HG03342 (cell line): Measurements from ENCODE around the gene CTLA4.

Experiments
- ATAC-seq: cut with Tn5 transposase; IDR thresholded peaks from one replicate; pipeline ENCODE4 v1.9.1; 2021; ENCODE audit warnings: mild to moderate bottlenecking, moderate library complexity; ENCODE audit not compliant: unreplicated experiment

CTLA4 gene

DNA sequence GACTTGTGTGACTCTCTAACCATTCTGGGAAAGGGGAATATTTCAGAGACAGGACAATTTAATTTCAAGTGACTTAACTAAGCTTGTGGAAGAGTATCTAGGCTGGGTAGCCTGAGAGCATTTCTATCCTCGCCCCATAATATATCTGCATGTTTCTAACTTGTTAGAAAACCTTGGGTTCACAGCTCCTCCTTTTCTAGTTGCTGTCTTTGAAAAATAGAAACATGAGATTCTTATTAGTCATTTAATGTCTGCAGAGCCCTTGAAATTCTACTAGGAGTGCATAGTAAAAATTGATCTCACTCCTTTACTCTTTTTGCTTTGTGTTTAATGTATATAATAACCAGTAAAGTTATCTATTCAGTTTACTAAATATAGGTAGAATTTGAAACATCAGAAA, 22.4 kb downstream of the CTLA4 start:
- no peak for ATAC-seq

DNA sequence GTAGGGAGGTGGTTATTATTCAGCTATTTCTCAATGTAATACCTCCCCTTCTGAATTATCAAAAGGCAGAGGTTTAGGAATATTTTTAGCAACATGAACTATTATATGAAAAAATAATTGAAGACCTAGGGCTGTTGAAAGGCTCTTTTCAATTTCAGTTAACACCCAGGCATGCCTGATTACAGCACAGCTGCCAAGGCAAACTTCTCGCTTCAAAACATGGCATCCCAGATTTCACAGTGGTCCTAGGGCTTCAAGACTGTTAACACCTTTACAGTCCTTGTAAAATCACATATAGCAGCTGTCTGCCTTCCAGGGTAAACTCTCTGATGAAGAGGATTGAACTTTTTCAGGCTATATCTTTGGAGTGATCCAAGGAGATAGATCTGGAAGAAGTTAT, 23.2 kb downstream of the CTLA4 start:
- no peak for ATAC-seq

DNA sequence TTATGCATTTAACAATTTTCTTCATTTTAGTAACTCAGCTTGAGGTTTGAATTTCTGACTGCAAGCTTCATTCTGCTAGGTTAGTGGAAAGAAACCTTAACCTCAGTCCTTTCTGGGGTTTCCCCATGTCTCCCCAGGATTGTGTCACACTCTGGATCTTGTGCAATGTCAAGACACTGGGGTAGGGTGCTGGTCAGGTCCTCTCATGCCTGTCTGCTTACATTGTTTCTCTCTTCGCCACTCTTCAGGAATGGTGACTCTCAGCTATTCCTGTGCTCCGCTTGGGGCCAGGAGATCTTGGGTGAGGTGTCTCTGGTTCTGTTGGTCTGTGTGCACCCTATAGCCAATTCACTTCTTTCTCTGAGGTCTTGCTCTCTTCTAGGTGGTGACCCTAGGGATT, 23.9 kb downstream of the CTLA4 start:
- ATAC-seq: no peak

DNA sequence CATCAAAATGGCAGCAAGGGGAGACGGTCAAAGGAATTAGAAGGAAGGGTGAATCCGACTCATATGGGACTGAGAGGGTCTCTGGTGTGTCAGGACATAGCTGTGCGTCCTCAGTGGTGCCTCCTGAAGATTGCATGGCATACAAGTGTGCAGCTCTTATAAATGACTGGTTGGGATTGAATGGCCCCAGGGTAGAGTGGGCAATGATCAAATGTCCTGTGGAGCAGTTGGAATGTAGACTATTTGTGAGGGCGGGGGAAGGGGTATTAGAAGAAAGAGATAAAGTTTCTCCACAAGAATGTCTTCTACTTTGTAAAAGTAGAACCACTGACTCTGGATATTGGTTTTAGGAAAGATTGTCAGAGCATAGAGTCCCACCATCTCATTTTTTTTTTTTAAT, 24.6 kb downstream of the CTLA4 start:
- ATAC-seq: no peak

DNA sequence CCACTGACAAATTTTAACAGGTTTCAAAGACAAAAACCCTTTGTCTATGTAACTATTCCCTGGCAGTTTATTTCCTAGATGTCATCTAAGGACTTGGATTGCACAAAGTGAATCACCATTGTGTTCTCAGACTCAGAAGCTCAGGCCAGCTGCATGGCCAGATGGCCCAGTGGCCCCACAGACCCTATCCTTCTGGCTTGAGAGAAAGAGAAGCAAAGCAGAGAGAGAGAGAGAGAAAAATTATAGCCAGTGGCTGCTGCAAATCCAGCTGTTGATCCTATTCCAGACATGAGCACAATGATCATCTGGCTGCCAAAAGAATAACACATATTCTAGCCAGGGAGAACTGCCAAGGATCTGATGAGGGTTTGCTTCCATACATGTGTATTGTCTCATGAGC, 25.8 kb downstream of the CTLA4 start:
- ATAC-seq: no peak

DNA sequence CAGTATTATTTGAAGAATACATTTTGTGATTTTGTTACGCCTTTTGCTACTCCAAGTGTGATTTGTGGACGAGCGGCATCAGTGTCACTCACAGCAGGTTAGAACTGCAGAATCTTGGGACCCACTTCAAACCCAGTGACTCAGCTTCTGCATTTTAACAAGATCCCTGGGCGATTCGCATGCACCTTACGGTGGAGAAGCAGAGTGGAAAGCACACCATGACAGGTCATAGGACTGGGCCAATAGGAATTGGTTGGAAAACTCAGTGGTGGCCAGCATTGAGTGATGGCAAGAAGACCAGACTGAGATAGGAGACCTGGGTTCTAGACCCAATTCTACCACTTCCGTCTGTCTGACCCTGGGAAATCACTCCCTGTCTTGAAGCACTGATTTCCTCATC, 26.3 kb downstream of the CTLA4 start:
- ATAC-seq: no peak

DNA sequence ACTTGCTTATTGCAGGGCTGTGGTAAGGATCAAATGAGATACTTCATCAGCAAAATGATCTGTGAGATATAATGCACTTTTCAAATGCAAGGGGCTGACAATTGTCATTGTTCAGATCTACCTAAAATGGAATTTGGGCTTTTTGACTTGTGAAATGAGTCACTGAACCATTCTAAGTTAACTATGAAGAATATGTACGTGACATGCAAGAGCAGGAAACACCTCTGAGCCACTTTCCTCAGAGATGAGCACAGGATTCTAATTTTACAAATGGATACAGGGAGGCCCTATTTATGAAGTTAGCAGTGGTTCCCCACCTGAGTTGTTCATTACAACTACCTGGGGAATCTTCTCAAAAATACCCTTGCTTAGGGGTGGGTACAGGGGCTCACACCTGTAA, 26.7 kb downstream of the CTLA4 start:
- no peak for ATAC-seq

DNA sequence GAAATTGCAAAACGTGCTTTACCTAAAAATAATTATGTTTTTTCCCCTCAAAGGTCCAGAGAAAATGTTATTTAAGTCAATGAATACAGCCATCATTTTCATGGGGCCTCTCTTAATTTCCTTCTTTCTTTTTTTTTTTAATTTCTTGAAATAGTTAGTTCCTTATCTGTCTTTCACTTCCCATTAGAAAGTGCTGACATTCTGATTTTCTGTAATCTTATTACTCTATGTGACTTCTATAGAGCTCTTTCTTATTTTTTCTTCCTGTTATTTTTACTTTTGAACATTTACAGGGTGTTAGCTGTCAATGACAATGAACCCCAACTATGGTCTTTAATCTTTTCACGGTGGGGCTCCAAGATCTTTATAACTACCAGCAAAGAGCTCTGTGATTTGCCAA, 30.0 kb downstream of the CTLA4 start:
- ATAC-seq: no peak

DNA sequence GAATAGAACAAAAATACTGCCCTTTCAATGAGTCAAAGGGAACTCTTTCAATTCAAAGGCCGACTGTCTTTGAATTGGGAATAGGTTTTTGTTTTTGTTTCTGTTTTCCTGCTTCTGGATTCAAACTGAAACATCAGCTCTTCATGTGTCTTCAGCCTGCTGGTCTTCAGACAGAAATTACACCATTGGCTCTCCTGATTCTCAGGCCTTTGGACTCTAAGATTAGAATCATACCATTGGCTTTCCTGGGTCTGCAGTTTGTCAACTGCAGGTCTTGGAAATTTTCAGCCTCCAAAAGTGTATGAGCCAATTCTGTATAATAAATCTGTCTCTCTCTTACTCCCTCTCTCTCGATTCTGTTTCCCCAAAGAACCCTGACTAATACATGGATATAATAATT, 31.1 kb downstream of the CTLA4 start:
- ATAC-seq: no peak

DNA sequence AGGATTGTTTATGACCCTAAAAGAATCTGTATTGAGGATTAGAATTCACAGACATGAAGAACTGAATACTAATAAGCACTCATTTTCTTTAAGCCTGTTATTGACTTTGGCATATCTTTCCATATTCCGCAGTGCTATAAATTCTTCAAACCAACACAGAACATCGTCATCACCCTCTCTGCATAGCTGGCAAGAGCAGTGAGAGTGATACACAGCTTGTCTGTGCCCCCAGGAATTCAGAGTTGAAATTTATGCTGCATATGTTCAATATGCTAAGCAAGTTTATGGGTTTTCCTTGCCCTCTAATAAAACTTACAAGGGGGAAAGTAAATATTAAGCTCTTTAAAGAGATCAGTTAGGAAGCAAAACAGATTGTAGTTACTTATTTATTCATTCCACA, 32.7 kb downstream of the CTLA4 start:
- no peak for ATAC-seq

DNA sequence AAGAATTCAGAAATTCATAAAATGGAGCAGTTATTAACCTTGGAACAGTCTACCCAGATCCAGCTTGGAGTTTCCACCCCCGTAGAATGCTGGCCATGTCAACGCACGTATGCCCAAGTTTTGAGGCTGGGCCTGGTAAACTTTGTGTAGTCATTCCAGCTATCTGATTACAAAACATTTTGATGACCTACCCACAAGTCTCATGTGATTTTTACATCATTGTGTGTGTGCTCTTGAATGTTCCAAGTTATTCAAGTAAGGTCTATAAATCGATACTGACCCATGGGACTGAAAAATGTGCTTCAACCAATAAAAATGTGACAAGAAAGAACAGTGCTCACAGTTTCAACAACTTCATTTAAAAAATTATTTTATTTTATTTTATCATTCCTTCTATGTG, 36.5 kb downstream of the CTLA4 start:
- ATAC-seq: no peak

DNA sequence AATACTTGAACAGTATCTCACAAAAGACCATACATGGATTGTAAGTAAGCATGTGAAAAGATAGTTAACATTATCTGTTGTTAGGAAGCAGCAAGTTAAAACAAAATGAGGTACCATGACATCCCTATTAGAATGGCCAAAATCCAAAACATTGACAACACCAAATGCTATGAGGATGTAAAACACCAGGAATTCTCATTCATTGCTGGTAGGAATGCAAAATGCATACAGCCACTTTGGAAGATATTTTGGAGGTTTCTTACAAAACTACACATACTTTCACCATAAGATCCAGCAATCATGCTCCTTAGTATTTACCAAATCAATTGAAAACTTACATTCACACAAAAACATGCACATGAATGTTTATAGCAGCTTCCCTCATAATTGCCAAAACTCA, 38.1 kb downstream of the CTLA4 start:
- no peak for ATAC-seq

DNA sequence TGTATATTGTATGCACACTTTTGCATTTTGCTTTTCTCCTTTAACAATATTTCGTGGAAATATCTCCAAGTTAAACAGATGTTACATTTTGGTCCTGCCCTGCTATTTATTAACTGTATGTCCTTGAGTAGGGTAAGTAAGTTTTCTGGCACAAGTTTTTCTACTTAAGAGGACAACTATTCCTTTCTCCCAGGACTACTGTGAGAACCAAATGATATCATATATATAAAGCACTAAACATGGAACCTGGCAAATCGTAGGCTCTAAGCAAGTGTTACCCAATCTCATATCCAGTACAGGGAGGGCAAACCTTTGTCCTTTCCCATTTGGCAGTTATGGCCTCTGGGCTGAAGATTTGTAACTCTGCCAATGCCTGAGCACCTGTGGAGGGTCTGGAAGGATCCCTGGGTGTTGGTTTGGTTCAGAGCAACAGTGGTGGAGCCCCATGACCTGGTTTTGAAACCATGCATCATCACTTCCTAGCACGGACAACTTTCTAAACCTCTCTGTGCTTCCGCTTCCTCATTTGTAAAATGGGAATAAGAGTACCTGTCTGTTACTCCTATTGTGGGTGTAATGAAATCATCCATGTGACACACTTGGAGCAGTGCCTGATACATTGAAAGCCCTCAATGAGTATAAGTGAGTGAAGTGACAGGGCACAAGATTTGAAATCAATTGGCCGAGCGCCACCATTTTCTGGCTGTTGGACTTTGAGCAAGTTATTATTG, 40.7 kb downstream of the CTLA4 start:
- ATAC-seq: no peak

DNA sequence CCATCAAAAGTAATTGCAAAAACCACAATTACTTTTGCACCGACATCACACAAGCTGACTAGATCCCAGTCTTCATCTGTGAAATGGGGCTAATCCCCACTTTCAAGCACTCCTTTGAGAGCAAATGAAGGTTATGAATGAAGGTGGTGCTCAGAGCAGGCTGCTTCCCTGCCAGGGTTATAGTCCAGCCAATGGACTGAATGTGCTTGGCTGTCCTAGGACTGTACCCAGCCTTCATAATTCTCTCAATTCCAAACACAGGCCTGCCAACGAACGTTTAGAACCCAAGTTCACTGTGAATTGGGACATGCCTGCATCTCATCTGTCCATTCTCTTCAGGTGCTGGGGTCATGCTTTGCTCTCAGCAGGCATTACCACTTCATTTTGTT, 41.2 kb downstream of the CTLA4 start:
- ATAC-seq: no peak

DNA sequence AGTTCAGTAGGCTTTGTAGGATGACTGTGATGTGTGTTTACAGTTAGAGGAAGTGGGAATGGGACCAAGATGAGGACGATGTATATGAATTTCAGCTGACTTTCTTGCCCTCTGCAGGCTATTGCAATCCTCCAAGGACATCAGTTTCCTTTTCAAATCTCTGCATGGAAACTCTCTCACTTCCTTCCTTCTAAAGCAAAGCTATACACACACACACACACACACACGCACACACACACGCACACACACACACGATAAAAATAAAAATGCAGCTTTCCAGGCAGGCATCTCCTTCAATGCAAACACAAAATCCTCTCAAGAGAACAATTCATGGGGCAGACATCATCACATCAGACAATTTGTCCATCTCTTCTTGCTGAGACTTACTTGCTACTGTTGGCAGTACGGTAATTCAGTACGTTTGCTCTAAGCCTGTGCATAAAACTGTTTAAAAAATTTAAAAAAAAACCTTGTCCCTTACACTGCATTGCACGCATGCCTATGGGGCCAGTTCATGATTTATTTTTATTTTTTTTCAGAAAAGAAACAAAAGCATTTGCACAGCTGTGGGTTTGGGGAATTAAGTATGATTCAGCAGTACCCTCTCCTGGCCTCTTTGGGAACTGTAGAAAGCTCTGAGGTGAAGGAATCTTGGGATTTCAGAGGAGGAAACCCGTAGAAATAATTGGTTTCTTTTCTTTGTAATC, 41.8 kb downstream of the CTLA4 start:
- ATAC-seq: no peak

DNA sequence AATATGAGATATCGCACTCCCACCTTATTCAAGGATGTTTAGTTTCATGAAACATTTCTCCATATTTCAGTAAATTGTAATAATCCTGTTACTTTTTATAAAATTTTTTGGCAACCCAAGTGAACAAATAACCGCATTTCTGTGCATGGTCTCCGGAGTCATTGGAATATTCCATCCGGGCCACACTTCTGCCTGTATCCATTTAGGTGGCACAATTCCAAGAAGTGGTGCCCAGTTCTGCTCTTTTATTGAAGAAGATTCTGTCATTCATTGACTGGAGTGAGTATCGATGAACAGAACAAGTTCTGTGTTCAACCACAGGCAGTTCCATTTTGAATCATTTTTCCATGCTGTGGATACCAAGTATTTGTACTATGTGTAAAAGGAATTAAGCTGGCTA, 42.4 kb downstream of the CTLA4 start:
- no peak for ATAC-seq

DNA sequence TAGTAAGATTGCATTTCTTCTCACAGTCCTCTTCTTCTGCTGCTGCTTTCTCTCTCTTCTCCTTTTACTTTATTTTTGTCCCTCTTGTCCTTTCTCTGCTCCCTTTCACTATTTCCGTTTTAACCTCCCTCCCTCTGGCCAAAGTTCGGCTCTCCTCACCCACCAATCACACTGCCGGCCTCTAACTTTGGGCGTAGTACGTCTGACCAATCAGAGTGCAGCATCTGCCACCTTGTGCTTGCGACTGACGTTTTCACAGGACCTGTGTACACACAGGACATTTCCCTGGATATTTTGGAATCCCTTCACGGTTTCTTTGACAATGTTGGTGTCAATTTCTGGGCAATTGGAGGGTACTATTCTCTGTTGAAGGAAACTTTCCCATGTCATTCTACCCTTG, 46.4 kb downstream of the CTLA4 start:
- no peak for ATAC-seq

DNA sequence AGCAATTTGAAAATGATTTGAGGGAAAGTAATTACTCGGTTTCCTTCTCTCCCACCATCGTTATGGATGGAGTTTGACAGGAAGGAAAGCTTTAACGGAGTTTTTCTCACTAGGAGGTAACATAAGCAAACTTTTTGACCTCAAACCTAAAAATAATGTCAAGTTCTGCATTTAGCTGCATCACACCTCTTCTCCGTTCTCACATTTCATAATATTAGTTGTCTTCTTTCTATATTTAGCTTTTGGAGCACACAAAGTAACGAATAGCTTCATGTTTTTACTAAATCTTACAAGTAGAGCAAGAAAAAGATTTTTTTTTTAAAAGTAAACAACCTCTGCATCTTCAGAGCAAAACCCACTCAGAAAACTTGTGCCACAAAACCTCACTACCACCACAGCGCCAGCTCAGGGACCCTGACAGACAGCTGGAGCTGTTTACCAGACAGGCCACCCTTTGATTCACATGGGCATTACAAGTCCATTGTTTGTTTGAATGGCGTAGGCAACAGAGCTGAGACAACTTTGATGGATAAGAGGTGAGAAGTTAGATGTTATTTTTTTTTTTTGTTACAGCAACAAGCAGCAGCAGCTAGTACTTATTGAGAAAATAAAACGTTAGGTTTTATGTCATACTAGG, 47.1 kb downstream of the CTLA4 start:
- no peak for ATAC-seq

DNA sequence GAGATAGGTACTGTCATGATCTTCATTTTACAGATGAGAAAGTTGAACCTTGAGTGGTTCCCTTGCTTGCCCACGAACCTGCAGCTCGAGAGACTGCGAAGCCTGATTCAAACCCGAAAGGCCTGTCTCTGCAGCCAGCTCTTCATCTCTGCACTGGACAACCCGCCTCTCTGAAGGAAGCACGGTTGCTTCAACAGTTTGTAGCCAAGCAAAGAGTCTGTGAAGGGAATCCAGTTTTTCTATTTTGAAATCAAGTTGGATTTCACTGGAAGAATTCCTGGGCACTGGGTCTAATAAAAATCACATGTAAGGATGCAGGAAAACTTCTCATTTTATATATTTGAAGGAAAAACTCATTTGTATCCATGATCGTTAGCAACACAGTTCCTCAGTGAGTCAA, 47.7 kb downstream of the CTLA4 start:
- no peak for ATAC-seq

DNA sequence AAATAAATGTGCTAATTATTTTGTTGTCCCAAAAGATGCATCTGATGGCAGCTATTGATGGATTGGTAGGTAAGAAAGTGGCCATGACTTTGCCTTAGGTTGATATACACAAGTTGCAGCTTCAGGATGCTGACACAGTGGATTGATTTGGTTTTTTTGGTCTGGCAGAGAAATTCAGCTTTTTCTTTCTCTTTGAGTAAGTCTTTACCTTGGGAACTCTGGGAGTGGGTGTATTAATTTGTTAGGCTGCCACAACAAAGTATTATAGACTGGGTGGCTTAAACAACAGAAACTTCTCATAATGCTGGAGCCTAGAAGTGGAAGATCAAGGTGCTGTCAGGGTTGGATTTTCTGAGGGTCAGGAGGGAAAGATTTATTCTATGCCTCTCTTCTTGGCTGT, 49.2 kb downstream of the CTLA4 start:
- ATAC-seq: no peak

DNA sequence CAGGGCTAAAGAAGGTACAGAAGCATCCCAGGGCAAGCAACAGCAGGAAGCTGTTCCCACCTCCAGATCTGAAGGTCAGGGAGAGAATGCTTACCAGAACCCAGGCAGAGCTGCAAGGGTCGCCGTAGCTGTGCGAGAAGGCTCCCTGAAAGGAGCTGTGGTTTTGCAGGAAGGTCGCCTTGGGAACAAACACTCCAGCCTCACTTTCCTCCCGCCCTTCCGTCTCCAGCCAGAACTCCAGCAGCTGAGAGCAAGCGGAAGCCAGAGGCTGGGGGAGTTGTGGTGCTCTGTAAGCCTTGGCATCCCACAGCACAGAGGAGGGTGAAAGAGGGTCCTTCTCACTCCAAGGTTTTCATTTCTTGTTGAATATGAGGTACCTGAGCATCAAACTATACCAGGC, 50.7 kb downstream of the CTLA4 start:
- ATAC-seq: no peak

DNA sequence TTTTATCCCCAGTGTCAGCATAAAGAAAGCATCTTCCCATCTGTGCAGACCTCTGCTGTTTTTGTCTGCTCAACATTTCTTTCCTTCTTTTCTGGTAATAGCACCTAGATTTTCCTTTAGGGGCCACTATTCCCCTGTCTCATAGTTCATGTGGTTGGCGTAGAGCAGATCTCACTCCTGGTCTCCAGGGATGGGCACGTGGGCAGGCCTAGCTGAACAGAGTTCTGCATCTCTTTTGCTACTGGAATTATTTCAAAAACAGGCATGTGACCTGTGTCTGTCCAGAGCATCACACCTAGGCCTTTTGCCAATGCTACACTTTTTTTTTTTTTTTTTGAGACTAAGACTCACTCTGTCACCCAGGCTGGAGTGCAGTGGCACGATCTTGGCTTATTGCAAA, 51.3 kb downstream of the CTLA4 start:
- no peak for ATAC-seq
